GM12872 (cell line): ENCODE results near the gene MAP3K8.

Experiments used
- TF ChIP-seq, protein P1 (sequence below): IDR thresholded peaks from 3 replicates; pipeline ENCODE4 v1.5.1; 2011; ENCODE audit warnings: low read depth, mild to moderate bottlenecking, low read length, moderate library complexity; ENCODE audit not compliant: insufficient read depth

MAP3K8 gene

DNA sequence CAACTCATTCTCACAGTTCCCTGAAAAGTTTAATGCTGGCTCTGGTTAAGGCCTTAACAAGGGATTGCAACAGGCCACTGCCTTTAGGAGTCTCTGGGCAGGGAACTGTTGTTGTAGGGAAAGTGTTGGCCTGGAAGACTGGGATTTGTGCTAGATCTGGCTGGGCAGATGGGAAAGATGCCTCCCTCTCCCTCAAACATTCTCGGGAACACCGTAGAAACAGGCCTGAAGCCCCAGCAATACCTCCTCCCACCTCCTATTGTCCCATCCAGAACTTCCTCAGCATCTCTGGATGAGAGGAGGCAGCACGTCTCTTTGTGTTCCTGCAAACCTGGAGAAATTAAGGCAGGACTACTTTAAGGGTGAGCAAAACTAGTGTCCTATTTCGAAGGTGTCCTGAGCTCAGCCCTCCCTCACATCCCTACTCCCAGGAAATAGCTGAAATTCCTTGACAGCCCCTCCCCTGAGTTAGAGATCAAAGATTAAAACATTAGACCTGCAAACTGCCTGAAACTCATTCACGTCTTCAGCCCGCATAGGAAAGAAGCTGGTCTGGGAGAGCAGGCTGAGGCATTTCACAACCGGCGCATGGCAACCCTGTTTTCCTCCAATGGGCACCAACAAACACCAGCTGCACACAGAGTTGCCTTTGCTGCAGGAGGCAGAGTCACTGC lies 10.9 kb upstream of the MAP3K8 start:
- TF ChIP-seq, protein P1, sequence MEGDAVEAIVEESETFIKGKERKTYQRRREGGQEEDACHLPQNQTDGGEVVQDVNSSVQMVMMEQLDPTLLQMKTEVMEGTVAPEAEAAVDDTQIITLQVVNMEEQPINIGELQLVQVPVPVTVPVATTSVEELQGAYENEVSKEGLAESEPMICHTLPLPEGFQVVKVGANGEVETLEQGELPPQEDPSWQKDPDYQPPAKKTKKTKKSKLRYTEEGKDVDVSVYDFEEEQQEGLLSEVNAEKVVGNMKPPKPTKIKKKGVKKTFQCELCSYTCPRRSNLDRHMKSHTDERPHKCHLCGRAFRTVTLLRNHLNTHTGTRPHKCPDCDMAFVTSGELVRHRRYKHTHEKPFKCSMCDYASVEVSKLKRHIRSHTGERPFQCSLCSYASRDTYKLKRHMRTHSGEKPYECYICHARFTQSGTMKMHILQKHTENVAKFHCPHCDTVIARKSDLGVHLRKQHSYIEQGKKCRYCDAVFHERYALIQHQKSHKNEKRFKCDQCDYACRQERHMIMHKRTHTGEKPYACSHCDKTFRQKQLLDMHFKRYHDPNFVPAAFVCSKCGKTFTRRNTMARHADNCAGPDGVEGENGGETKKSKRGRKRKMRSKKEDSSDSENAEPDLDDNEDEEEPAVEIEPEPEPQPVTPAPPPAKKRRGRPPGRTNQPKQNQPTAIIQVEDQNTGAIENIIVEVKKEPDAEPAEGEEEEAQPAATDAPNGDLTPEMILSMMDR: no peak

DNA sequence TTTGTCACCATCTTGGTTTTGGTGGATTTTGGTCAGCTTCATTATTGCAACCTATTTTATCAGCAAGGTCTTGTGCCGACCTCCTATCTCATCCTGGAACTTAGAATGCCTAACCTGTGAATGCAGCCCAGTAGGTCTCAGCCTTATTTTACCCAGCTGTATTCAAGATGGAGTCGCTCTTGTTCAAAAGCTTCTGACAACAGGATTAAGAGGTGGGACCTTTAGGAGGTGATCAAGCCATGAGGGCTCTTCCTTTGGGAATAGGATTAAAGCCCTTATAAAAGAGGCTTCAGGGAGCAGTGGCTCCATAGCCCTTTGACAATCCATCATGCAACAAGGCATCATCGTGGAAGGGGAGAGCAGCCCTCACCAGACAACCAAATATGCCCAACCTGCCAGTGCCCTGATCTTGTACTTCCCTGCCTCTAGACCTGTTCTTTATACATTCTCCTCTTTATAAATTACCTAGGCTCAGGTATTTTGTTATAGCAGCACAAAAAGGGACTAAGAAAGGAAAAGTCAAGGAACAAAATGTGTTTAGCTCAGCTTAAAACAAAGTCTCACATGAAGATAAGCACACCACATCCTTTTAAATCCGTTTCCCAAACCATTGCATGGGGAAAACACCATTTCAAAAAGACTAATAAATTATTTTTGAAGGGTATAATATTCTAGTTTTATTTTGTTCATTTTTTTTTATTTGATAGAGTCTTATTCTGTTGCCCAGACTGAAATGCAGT lies 8.5 kb upstream of the MAP3K8 start:
- TF ChIP-seq, protein P1: no peak

DNA sequence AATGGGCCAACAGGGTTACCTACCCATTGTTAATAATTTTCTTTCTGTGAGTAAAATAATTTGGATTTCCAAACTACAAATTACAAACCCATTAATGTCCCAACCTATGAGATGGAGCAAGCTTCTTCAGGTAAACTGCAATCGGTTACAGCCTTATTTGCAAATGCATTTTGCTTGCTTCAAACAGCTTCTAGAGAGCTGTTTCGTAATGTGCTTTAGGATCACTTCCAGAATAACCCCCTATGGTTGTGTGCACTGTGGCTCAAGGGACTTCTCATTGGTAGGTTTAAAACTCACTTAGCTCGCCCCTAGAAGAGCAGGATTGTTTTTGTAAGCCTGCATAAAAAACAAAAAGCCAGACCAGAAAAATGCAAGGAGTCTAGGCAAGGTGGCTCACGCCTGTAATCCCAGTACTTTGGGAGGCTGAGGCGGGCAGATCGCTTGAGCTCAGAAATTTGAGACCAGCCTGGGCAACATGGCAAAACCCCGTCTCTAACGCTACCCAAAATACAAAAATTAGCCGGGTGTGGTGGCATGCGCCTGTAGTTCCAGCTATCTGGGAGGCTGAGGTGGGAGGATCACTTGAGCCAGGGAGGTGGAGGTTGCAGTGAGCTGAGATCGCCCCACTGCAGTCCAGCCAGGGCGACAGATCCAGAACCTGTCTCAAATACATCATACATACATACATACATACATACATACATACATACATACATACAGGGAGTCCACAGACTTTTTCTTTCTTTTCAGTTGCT lies 3.3 kb upstream of the MAP3K8 start:
- TF ChIP-seq, protein P1: no peak

DNA sequence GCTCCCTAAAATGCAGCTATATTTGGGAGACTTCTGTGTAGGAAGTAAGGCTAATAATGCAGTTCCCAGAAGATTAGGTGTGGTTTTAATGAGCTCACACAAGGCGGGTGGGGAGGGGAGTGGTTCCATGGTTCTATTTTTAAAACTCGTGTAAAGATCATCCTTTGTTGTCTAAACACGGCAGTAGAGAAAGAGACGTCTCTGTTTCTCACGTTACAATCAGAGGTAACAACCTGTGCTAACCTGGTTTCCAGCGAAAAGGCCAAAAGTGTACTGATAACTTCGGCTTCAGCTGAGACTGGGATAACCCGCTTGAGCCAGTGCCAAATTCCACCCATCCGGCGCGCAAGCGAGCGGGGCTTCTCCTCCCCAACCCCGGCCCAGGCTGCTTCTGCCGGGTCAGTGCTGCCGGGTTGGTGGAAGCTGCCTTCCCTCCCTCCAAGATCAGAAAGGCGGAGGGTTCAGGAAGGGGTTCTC lies 2.5 kb upstream of the MAP3K8 start:
- TF ChIP-seq, protein P1: no peak

DNA sequence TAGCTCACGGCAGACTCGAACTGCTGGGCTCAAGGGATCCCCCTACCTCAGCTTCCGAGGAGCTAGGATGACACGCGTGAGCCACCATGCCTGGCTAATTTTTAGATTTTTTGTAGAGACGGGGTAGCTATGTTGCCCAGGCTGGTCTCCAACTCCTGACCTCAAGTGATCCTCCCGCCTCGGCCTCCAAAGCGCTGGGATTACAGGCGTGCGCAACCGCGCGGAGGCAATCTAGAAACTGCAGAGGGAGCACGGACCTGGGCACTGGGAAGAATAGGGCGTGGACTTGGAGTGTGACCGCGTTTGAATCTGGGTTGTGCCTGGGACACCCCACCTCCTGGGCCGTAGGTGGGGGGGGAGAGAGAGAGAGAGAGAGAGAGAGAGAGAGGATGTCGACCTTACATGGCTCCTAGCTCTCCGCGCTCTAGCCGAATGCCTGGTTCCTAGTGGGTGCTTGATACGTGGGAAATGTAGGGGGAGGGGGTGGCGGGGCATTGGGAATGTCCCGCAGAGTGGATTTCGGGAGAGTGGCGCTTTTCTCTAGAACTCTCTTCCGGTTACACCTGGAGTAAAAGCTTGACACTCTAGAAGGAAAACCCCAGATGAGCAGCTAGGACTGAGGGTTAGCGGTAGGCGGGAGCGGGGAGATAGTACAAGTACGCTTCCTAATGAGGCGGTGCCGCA lies 1.2 kb upstream of the MAP3K8 start:
- TF ChIP-seq, protein P1: no peak

DNA sequence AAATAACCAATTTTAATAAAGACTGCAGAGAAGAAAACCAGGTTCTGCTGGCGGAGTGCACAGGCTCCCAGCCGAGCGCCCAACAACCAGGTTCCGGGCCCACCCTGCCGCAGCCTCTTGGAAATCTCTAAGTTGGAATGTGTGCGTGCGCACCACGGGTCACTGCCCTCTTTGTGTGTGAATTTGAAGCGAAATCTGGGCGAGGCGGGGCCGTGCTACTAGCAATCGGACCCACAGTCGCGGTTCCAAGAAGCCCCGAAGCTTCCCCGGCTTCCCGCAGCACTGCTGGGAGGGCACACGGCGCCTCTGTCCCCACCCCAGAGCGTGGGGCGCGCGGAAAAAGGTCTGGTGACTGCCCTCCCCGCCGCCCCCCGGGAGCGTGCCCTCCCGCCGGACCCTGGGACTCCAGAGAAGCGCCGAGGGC lies 666 bp upstream of the MAP3K8 start:
- TF ChIP-seq, protein P1: no peak
